Measurements from ENCODE around the gene RNF6.

Gene RNF6

GRCh38 chr13:26225896-26226617 is 3.9 kb upstream of the RNF6 start:
- DNase-seq (ENCODE audit: low read depth in 2 of 2), result no peak

GRCh38 chr13:26222520-26223046 is 469 bp upstream of the RNF6 start:
- DNase-seq (ENCODE audit: low read depth in 2 of 2), result no peak

- DNase-seq (ENCODE audit: low read depth in 2 of 2), result no peak
Measured at GRCh38 chr13:26221399-26221720, 754 bp downstream of the RNF6 start.

- DNase-seq (ENCODE audit: low read depth in 2 of 2), result no peak
Measured at GRCh38 chr13:26220575-26220974, 1.5 kb downstream of the RNF6 start.

GRCh38 chr13:26219726-26220125 is 2.4 kb downstream of the RNF6 start:
- DNase-seq (ENCODE audit: low read depth in 2 of 2), result no peak

- DNase-seq (ENCODE audit: low read depth in 2 of 2), result no peak
Measured at GRCh38 chr13:26216042-26216441, 6.1 kb downstream of the RNF6 start.

- DNase-seq (ENCODE audit: low read depth in 2 of 2), result no peak
Measured at GRCh38 chr13:26213982-26214381, 8.1 kb downstream of the RNF6 start.

GRCh38 chr13:26213345-26213744 is 8.8 kb downstream of the RNF6 start:
- no peak for DNase-seq (ENCODE audit: low read depth in 2 of 2)

GRCh38 chr13:26208287-26208686 is 13.8 kb downstream of the RNF6 start:
- no peak for DNase-seq (ENCODE audit: low read depth in 2 of 2)

- DNase-seq (ENCODE audit: low read depth in 2 of 2), result no peak
Measured at GRCh38 chr13:26202365-26202972, 19.6 kb downstream of the RNF6 start.

- DNase-seq (ENCODE audit: low read depth in 2 of 2), result no peak
Measured at GRCh38 chr13:26200811-26201210, 21.3 kb downstream of the RNF6 start.

- no peak for DNase-seq (ENCODE audit: low read depth in 2 of 2)
Measured at GRCh38 chr13:26198116-26198515, 24.0 kb downstream of the RNF6 start.

- no peak for DNase-seq (ENCODE audit: low read depth in 2 of 2)
Measured at GRCh38 chr13:26197298-26197697, 24.8 kb downstream of the RNF6 start.

GRCh38 chr13:26186995-26187394 is 35.1 kb downstream of the RNF6 start:
- DNase-seq (ENCODE audit: low read depth in 2 of 2), result no peak

GRCh38 chr13:26186118-26186870 is 35.8 kb downstream of the RNF6 start:
- peak; percentile 81 to 86 for DNase-seq (ENCODE audit: low read depth in 2 of 2)

GRCh38 chr13:26185720-26186117 is 36.4 kb downstream of the RNF6 start:
- no peak for DNase-seq (ENCODE audit: low read depth in 2 of 2)

GRCh38 chr13:26184791-26185250 is 37.3 kb downstream of the RNF6 start:
- DNase-seq (ENCODE audit: low read depth in 2 of 2), result peak; percentile 52 to 54

- no peak for DNase-seq (ENCODE audit: low read depth in 2 of 2)
Measured at GRCh38 chr13:26183416-26183815, 38.7 kb downstream of the RNF6 start.

GRCh38 chr13:26179344-26179743 is 42.8 kb downstream of the RNF6 start:
- DNase-seq (ENCODE audit: low read depth in 2 of 2), result no peak

GRCh38 chr13:26168835-26169234 is 53.3 kb downstream of the RNF6 start:
- DNase-seq (ENCODE audit: low read depth in 2 of 2), result no peak

GRCh38 chr13:26168237-26168814 is 53.8 kb downstream of the RNF6 start:
- no peak for DNase-seq (ENCODE audit: low read depth in 2 of 2)

- DNase-seq (ENCODE audit: low read depth in 2 of 2), result no peak
Measured at GRCh38 chr13:26163812-26164211, 58.3 kb downstream of the RNF6 start.

Data from stimulated activated CD4-positive, alpha-beta T cell treated with anti-CD3 and anti-CD28 coated beads, Interleukin-4, amount 100 ng/mL, for 48 hours (primary cell).